Peyer's patch (tissue), 4 donors: ENCODE data around the gene HECTD4.

Experiments
- POLR2A ChIP-seq, 2 donors: fragments of 450-650 bp; IDR thresholded peaks; one replicate each; pipeline ENCODE4 v1.5.1; 2017; ENCODE audit warnings: antibody characterized with exemption in 2 of 2, mild to moderate bottlenecking in 2 of 2, moderate library complexity in 2 of 2
- TF ChIP-seq, protein P1 (sequence below), 6 experiments: fragments of 450-650 bp in 4 of 6; fragments of 200-600 bp in 2 of 6; sonication (generic) in 1 of 6; IDR thresholded peaks; one replicate each; pipeline ENCODE4 v1.5.1; 2017 to 2019; ENCODE audit warnings: antibody characterized with exemption in 6 of 6, mild to moderate bottlenecking in 3 of 6, moderate library complexity in 1 of 6

DNA sequence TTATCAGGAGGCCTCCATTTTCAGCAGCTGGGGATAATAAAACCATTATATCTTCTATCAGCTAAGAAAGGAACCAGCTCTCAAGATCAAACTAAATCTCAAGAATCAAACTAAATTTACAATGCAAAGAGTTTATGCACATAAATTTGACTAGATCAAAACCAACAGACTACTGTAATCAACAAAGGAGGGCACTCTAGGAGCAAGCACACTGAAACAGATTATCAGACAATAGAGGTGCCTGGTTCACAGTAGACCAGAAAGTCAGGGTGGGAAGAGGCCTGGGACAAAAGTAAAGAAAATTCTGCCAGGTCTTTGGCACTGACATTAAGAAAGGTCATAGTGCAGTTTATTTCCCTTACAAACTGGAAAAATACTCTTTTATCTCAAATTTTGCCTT lies 61.0 kb downstream of the HECTD4 start:
- TF ChIP-seq, protein P1, sequence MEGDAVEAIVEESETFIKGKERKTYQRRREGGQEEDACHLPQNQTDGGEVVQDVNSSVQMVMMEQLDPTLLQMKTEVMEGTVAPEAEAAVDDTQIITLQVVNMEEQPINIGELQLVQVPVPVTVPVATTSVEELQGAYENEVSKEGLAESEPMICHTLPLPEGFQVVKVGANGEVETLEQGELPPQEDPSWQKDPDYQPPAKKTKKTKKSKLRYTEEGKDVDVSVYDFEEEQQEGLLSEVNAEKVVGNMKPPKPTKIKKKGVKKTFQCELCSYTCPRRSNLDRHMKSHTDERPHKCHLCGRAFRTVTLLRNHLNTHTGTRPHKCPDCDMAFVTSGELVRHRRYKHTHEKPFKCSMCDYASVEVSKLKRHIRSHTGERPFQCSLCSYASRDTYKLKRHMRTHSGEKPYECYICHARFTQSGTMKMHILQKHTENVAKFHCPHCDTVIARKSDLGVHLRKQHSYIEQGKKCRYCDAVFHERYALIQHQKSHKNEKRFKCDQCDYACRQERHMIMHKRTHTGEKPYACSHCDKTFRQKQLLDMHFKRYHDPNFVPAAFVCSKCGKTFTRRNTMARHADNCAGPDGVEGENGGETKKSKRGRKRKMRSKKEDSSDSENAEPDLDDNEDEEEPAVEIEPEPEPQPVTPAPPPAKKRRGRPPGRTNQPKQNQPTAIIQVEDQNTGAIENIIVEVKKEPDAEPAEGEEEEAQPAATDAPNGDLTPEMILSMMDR (IDR thresholded peaks at IDR 0.05), result no peak
- no peak for TF ChIP-seq POLR2A (IDR thresholded peaks at IDR 0.05)
